Measurements from ENCODE around the gene TNRC18.

DNA sequence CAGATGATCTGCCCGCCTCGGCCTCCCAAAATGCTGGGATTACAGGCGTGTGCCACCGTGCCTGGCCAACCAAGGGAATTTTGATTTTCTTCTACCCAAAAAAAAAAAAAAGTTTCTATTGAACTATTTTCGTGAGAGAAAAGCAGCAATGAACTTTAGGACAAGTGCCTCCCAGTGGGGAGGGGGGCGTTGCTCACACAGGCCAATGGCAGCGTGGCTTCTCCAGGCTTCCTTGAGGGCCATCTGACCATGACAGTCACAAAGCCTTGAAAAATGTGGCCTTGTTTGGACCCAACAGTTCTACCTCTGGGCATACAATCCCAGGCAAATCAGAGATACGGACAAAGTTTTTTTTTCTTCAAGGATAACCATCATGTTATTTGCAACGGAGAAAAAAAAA, 56.0 kb downstream of the TNRC18 start:
- TF ChIP-seq CTCF (conservative IDR thresholded peaks at IDR 0.05; ENCODE audit: low read length) (no peak), EZH2phosphoT487 (IDR thresholded peaks at IDR 0.05; ENCODE audit: borderline replicate concordance, low read depth, low read length) (no peak)
